Measurements from ENCODE around the gene FRYL. TPM values are rescaled to one million over a fixed set of nuclear protein-coding genes. Genes with fewer than 3 reads are reported as not detected.

The FRYL gene
- total RNA-seq, 1 experiment from 2014 or later = 103 TPM

DNA sequence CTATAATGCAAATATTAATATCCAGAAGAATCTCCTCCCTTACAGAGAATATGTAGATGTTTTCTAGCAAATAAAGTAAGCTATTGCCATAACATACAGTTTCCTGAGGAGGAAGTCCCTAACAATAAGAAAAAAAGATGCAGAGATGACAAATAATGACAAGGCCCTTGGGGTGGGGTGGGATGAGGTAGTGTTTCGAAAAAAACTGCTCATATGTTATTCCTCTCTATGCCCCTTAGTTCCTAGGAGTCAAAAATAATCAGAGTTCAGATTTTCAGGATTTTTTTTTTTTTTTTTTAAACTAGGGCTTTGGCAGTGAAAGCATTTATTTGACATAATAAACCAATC lies 191.0 kb downstream of the FRYL start:
- H3K4me3 ChIP-seq (ENCODE audit: low read length) = no peak overlapping the region
- no peaks in the 10 kb centered on the region for H3K9me3 ChIP-seq (ENCODE audit: low read length)
- H3K27me3 ChIP-seq (ENCODE audit: low read length) = no peaks in the 10 kb centered on the region
- H3K4me1 ChIP-seq (ENCODE audit: low read length) = peaks cover 3% of the 10 kb centered on the region; the same call in 1 of the 2 replicates
- H3K27ac ChIP-seq (ENCODE audit: low read length) = no peak overlapping the region
- no peaks in the 10 kb centered on the region for H3K79me2 ChIP-seq (ENCODE audit: low read length)
- no peaks in the 10 kb centered on the region for H3K9me2 ChIP-seq (replicated peaks; ENCODE audit: insufficient read depth, low read length)
- DNase-seq = no peak
- H3K9ac ChIP-seq (ENCODE audit: low read length) = no peak overlapping the region
- no peak overlapping the region for H3K4me2 ChIP-seq (ENCODE audit: low read depth, low read length, poor library complexity, severe bottlenecking)
- peaks cover 27% of the 10 kb centered on the region; the same call in 1 of the 2 replicates for H3K36me3 ChIP-seq (ENCODE audit: insufficient read depth, low read length)
- no peaks in the 10 kb centered on the region for H4K20me1 ChIP-seq (ENCODE audit: insufficient read depth, low read depth, low read length)
- no peak overlapping the region for H2AFZ ChIP-seq (ENCODE audit: low read length)

GRCh38 chr4:48588230-48589097 lies 191.6 kb downstream of the FRYL start:
- Histone ChIP-seq H4K20me1 (ENCODE audit: insufficient read depth, low read depth, low read length) (no peaks in the 10 kb centered on the region), H3K9me3 (ENCODE audit: low read length) (no peaks in the 10 kb centered on the region), H3K9ac (ENCODE audit: low read length) (no peak overlapping the region), H3K79me2 (ENCODE audit: low read length) (no peaks in the 10 kb centered on the region), H3K4me2 (ENCODE audit: low read depth, low read length, poor library complexity, severe bottlenecking) (no peak overlapping the region), H3K27me3 (ENCODE audit: low read length) (no peaks in the 10 kb centered on the region), H3K27ac (ENCODE audit: low read length) (no peak overlapping the region), H3K4me1 (ENCODE audit: low read length) (peaks cover 3% of the 10 kb centered on the region; the same call in 1 of the 2 replicates), H2AFZ (ENCODE audit: low read length) (no peak overlapping the region), H3K36me3 (ENCODE audit: insufficient read depth, low read length) (peaks cover 27% of the 10 kb centered on the region; the same call in 1 of the 2 replicates), H3K9me2 (replicated peaks; ENCODE audit: insufficient read depth, low read length) (no peaks in the 10 kb centered on the region), H3K4me3 (ENCODE audit: low read length) (no peak overlapping the region)
- no peak for DNase-seq

DNA sequence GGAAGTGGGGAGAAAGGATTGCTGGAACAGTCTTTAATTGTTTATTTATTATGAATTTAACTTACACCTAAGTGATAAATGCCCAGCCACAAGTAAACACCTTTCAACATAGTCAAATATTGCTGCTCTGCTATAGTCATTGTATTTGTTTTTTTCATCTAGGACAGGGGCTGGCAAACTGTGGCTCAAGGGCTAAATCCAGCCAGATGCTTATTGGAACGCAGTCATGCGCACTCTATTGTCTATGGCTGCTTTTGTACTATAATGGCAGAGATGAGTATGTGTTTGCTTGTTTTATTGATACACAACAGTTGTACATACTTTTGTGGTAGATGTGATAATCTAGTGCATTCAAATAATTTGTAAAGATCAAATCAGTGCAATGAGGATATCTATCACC lies 194.7 kb downstream of the FRYL start:
- Histone ChIP-seq H3K36me3 (ENCODE audit: insufficient read depth, low read length) (peaks cover 24% of the 10 kb centered on the region; the same call in 1 of the 2 replicates), H3K79me2 (ENCODE audit: low read length) (no peaks in the 10 kb centered on the region), H3K27me3 (ENCODE audit: low read length) (no peaks in the 10 kb centered on the region), H3K4me1 (ENCODE audit: low read length) (peaks cover 3% of the 10 kb centered on the region; the same call in 1 of the 2 replicates), H3K4me2 (ENCODE audit: low read depth, low read length, poor library complexity, severe bottlenecking) (no peak overlapping the region), H3K9ac (ENCODE audit: low read length) (no peak overlapping the region), H3K4me3 (ENCODE audit: low read length) (no peak overlapping the region), H4K20me1 (ENCODE audit: insufficient read depth, low read depth, low read length) (no peaks in the 10 kb centered on the region), H2AFZ (ENCODE audit: low read length) (no peak overlapping the region), H3K9me2 (replicated peaks; ENCODE audit: insufficient read depth, low read length) (no peaks in the 10 kb centered on the region), H3K27ac (ENCODE audit: low read length) (no peak overlapping the region), H3K9me3 (ENCODE audit: low read length) (no peaks in the 10 kb centered on the region)
- no peak for DNase-seq

GRCh38 chr4:48578132-48578968 lies 201.7 kb downstream of the FRYL start:
- peak; percentile 78 for DNase-seq
- H3K9ac ChIP-seq (ENCODE audit: low read length) = no peak overlapping the region
- H3K9me2 ChIP-seq (replicated peaks; ENCODE audit: insufficient read depth, low read length) = no peaks in the 10 kb centered on the region
- no peaks in the 10 kb centered on the region for H4K20me1 ChIP-seq (ENCODE audit: insufficient read depth, low read depth, low read length)
- no peaks in the 10 kb centered on the region for H3K9me3 ChIP-seq (ENCODE audit: low read length)
- peaks cover 4% of the 10 kb centered on the region; the same call in 1 of the 2 replicates for H3K79me2 ChIP-seq (ENCODE audit: low read length)
- H3K27ac ChIP-seq (ENCODE audit: low read length) = no peak overlapping the region
- H3K4me2 ChIP-seq (ENCODE audit: low read depth, low read length, poor library complexity, severe bottlenecking) = no peak overlapping the region
- no peak overlapping the region for H2AFZ ChIP-seq (ENCODE audit: low read length)
- no peak overlapping the region for H3K4me3 ChIP-seq (ENCODE audit: low read length)
- H3K27me3 ChIP-seq (ENCODE audit: low read length) = no peaks in the 10 kb centered on the region
- no peaks in the 10 kb centered on the region for H3K4me1 ChIP-seq (ENCODE audit: low read length)
- peaks cover 12% of the 10 kb centered on the region; the same call in 1 of the 2 replicates for H3K36me3 ChIP-seq (ENCODE audit: insufficient read depth, low read length)

DNA sequence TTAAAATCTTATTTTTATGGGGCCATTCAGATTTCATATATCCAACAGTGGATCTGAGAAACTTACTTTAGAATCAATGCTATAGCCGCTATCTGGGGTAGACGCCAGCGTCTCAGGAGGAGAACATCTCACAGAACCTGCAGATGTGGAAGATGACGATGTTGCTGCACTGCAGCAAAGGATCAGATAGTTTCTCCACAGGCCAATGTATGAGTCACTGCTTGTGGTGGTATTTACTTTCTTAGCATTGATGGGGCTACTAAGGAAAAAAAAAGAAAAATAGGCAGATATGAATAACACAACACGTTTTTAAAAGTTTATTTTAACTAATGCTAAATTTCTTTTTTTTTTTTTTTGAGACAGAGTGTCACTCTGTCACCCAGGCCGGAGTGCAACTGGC lies 204.1 kb downstream of the FRYL start:
- Histone ChIP-seq H3K9me2 (replicated peaks; ENCODE audit: insufficient read depth, low read length) (no peaks in the 10 kb centered on the region), H3K27me3 (ENCODE audit: low read length) (no peaks in the 10 kb centered on the region), H3K27ac (ENCODE audit: low read length) (no peak overlapping the region), H3K9ac (ENCODE audit: low read length) (no peak overlapping the region), H3K9me3 (ENCODE audit: low read length) (no peaks in the 10 kb centered on the region), H3K4me1 (ENCODE audit: low read length) (no peaks in the 10 kb centered on the region), H3K36me3 (ENCODE audit: insufficient read depth, low read length) (peaks cover 19% of the 10 kb centered on the region; the same call in 1 of the 2 replicates), H3K4me3 (ENCODE audit: low read length) (no peak overlapping the region), H3K4me2 (ENCODE audit: low read depth, low read length, poor library complexity, severe bottlenecking) (no peak overlapping the region), H4K20me1 (ENCODE audit: insufficient read depth, low read depth, low read length) (no peaks in the 10 kb centered on the region), H3K79me2 (ENCODE audit: low read length) (peaks cover 4% of the 10 kb centered on the region; the same call in 1 of the 2 replicates), H2AFZ (ENCODE audit: low read length) (no peak overlapping the region)
- DNase-seq = no peak

DNA sequence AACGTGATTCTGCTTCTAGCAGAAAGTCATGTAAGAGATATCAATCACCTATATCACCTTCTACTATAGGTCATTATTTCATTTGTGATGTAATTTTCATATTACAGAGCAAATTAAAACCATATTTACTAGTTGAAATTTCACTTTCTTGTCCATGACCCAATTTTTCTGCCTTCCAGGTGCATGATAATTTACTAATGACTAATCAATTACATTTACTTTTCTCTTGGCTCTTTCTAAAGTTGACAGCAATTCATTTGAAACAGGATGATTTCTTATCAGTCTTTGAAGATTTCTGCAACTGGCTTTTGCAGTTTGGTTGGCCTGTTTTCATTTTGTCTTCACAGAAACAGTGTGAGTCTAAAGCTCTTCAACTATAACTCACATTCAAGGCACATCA lies 208.6 kb downstream of the FRYL start:
- Histone ChIP-seq H3K27me3 (ENCODE audit: low read length) (no peaks in the 10 kb centered on the region), H3K4me1 (ENCODE audit: low read length) (peaks cover 1% of the 10 kb centered on the region), H3K4me2 (ENCODE audit: low read depth, low read length, poor library complexity, severe bottlenecking) (no peak overlapping the region), H2AFZ (ENCODE audit: low read length) (no peak overlapping the region), H3K9ac (ENCODE audit: low read length) (no peak overlapping the region), H3K27ac (ENCODE audit: low read length) (no peak overlapping the region), H3K4me3 (ENCODE audit: low read length) (no peak overlapping the region), H3K9me3 (ENCODE audit: low read length) (no peaks in the 10 kb centered on the region), H3K9me2 (replicated peaks; ENCODE audit: insufficient read depth, low read length) (no peaks in the 10 kb centered on the region), H3K36me3 (ENCODE audit: insufficient read depth, low read length) (peaks cover 41% of the 10 kb centered on the region; the same call in 1 of the 2 replicates), H4K20me1 (ENCODE audit: insufficient read depth, low read depth, low read length) (no peaks in the 10 kb centered on the region), H3K79me2 (ENCODE audit: low read length) (no peaks in the 10 kb centered on the region)
- no peak for DNase-seq

GRCh38 chr4:48570646-48571220 lies 209.3 kb downstream of the FRYL start:
- peaks cover 9% of the 10 kb centered on the region for H3K4me1 ChIP-seq (ENCODE audit: low read length)
- peaks cover 43% of the 10 kb centered on the region; the same call in 1 of the 2 replicates for H3K36me3 ChIP-seq (ENCODE audit: insufficient read depth, low read length)
- no peaks in the 10 kb centered on the region for H3K9me2 ChIP-seq (replicated peaks; ENCODE audit: insufficient read depth, low read length)
- H2AFZ ChIP-seq (ENCODE audit: low read length) = no peak overlapping the region
- no peak overlapping the region for H3K4me3 ChIP-seq (ENCODE audit: low read length)
- no peaks in the 10 kb centered on the region for H3K27me3 ChIP-seq (ENCODE audit: low read length)
- no peaks in the 10 kb centered on the region for H4K20me1 ChIP-seq (ENCODE audit: insufficient read depth, low read depth, low read length)
- no peak for DNase-seq
- H3K27ac ChIP-seq (ENCODE audit: low read length) = no peak overlapping the region
- no peaks in the 10 kb centered on the region for H3K9me3 ChIP-seq (ENCODE audit: low read length)
- 0 out of 2 replicates have a peak, but pooled peaks cover 3% of the 10 kb centered on the region for H3K79me2 ChIP-seq (ENCODE audit: low read length)
- H3K4me2 ChIP-seq (ENCODE audit: low read depth, low read length, poor library complexity, severe bottlenecking) = no peak overlapping the region
- H3K9ac ChIP-seq (ENCODE audit: low read length) = no peak overlapping the region

- H3K27ac ChIP-seq (ENCODE audit: low read length) = no peak overlapping the region
- no peaks in the 10 kb centered on the region for H4K20me1 ChIP-seq (ENCODE audit: insufficient read depth, low read depth, low read length)
- no peaks in the 10 kb centered on the region for H3K9me3 ChIP-seq (ENCODE audit: low read length)
- DNase-seq = no peak
- H2AFZ ChIP-seq (ENCODE audit: low read length) = no peak overlapping the region
- H3K4me3 ChIP-seq (ENCODE audit: low read length) = no peak overlapping the region
- H3K79me2 ChIP-seq (ENCODE audit: low read length) = 0 out of 2 replicates have a peak, but pooled peaks cover 5% of the 10 kb centered on the region
- H3K9me2 ChIP-seq (replicated peaks; ENCODE audit: insufficient read depth, low read length) = no peaks in the 10 kb centered on the region
- H3K36me3 ChIP-seq (ENCODE audit: insufficient read depth, low read length) = peaks cover 46% of the 10 kb centered on the region
- peaks cover 20% of the 10 kb centered on the region for H3K4me1 ChIP-seq (ENCODE audit: low read length)
- peak overlapping the region; percentile 45 for H3K4me2 ChIP-seq (ENCODE audit: low read depth, low read length, poor library complexity, severe bottlenecking)
- no peaks in the 10 kb centered on the region for H3K27me3 ChIP-seq (ENCODE audit: low read length)
- no peak overlapping the region for H3K9ac ChIP-seq (ENCODE audit: low read length)
These were observed 214.1 kb downstream of the FRYL start for GRCh38 chr4:48566034-48566384.

All from Karpas-422 (cell line).